PC-3 (cell line): ENCODE data around the gene SULF2. TPM values are rescaled to one million over a fixed set of nuclear protein-coding genes. Genes with fewer than 3 reads are reported as not detected.

Experiments
- ATAC-seq: fragments of 200-7000 bp; cut with Tn5 transposase; 2 replicates; pipeline ENCODE4 v1.9.1; 2020; ENCODE audit warnings: mild to moderate bottlenecking, moderate library complexity
- BruUV-seq: library from RNA; stranded (reverse); fragments of 400-500 nt; replicated peaks from 2 replicates; lab custom pipeline; 2021; lab: Mats Ljungman, UMichigan
- CTCF ChIA-PET: fragments of 300-600 bp; sonication (Branson Sonifier 250); formaldehyde crosslinking; loops from one replicate; lab custom pipeline; 2022; ENCODE audit warnings: antibody characterized with exemption; lab: Charles Lee
- POLR2A ChIA-PET: fragments of 300-600 bp; sonication (Branson Sonifier 250); formaldehyde crosslinking; loops from one replicate; lab custom pipeline; 2022; ENCODE audit warnings: antibody characterized with exemption; ENCODE audit not compliant: unreplicated experiment; lab: Charles Lee
- DNase-seq: peaks from one replicate; pipeline ENCODE4 v3.0.0-alpha.2; 2015
- H2AFZ ChIP-seq: fragments of 300-600 bp; sonication (generic); 2 replicates; pipeline ENCODE4 v1.6.0; 2016; ENCODE audit warnings: antibody characterized with exemption, low read length
- H3F3A ChIP-seq: fragments of 300-600 bp; sonication (generic); one replicate; pipeline ENCODE4 v1.6.0; 2017; ENCODE audit warnings: antibody characterized with exemption, low read length, control low read depth, mild to moderate bottlenecking; ENCODE audit not compliant: unreplicated experiment
- H3K27ac ChIP-seq: fragments of 300-600 bp; sonication (generic); 2 replicates; pipeline ENCODE4 v1.5.1; 2016; ENCODE audit warnings: mild to moderate bottlenecking, low read length
- H3K27me3 ChIP-seq: fragments of 300-600 bp; sonication (generic); 2 replicates; pipeline ENCODE4 v1.6.1; 2016; ENCODE audit warnings: low read length, mixed read lengths
- H3K36me3 ChIP-seq: fragments of 300-600 bp; sonication (generic); 2 replicates; pipeline ENCODE4 v1.6.1; 2016; ENCODE audit warnings: low read depth, mixed run types, low read length, mixed read lengths
- H3K4me1 ChIP-seq: fragments of 300-600 bp; sonication (generic); 2 replicates; pipeline ENCODE4 v1.5.1; 2016; ENCODE audit warnings: low read length; ENCODE audit not compliant: insufficient read depth
- H3K4me2 ChIP-seq: fragments of 300-600 bp; sonication (generic); 2 replicates; pipeline ENCODE4 v1.6.0; 2016; ENCODE audit warnings: low read length
- H3K4me3 ChIP-seq: fragments of 300-600 bp; sonication (generic); 2 replicates; pipeline ENCODE4 v1.5.1; 2016; ENCODE audit warnings: mild to moderate bottlenecking, low read length, mixed read lengths
- H3K79me2 ChIP-seq: fragments of 300-600 bp; sonication (generic); 2 replicates; pipeline ENCODE4 v1.6.1; 2017; ENCODE audit warnings: low read length, mixed read lengths
- H3K9ac ChIP-seq: fragments of 300-600 bp; sonication (generic); 2 replicates; pipeline ENCODE4 v1.6.0; 2016; ENCODE audit warnings: mild to moderate bottlenecking, low read length
- H3K9me2 ChIP-seq: fragments of 300-600 bp; sonication (generic); replicated peaks from 2 replicates; pipeline ENCODE4 v1.6.1; 2016; ENCODE audit warnings: mixed run types, low read length, mixed read lengths
- H3K9me3 ChIP-seq: fragments of 300-600 bp; sonication (generic); 2 replicates; pipeline ENCODE4 v1.6.1; 2016; ENCODE audit warnings: low read length, mixed read lengths
- H4K20me1 ChIP-seq: fragments of 300-600 bp; sonication (generic); 2 replicates; pipeline ENCODE4 v1.6.1; 2016; ENCODE audit warnings: low read length, mixed read lengths
- CTCF ChIP-seq: fragments of 300-600 bp; sonication (generic); conservative IDR thresholded peaks from 2 replicates; pipeline ENCODE4 v1.5.1; 2017; ENCODE audit warnings: antibody characterized with exemption, low read depth, mild to moderate bottlenecking, low read length
- EZH2 ChIP-seq: fragments of 300-600 bp; sonication (generic); IDR thresholded peaks from one replicate; pipeline ENCODE4 v1.6.1; 2017; ENCODE audit warnings: antibody characterized with exemption, mild to moderate bottlenecking, low read length; ENCODE audit not compliant: unreplicated experiment
- EZH2phosphoT487 ChIP-seq: fragments of 300-600 bp; sonication (generic); IDR thresholded peaks from 2 replicates; pipeline ENCODE4 v1.6.1; 2018; ENCODE audit warnings: mild to moderate bottlenecking, antibody characterized with exemption, low read length, borderline replicate concordance
- intact Hi-C: fragments of 100-400 bp; cut with micrococcal nuclease; formaldehyde crosslinking; loops from 2 replicates; pipeline ENCODE4 v1.9.0; 2023
- total RNA-seq: library from RNA; depleted of rRNA; stranded (reverse); fragments of >200 nt; gene quantifications from 2 replicates; pipeline ENCODE4 v1.2.3, GENCODE V29; 2014

Gene SULF2
- total RNA-seq, 1 experiment from 2014 or later: 340 TPM

GRCh38 chr20:47700327-47700726, 85.0 kb downstream of the SULF2 start:
- ChIA-PET POLR2A (no interaction called here), CTCF (no interaction called here)
- Histone ChIP-seq H3K36me3 (peaks cover 54% of the 10 kb centered on the region), H3K4me2 (no peak overlapping the region), H3K9me3 (no peaks in the 10 kb centered on the region), H3K27me3 (no peaks in the 10 kb centered on the region), H3K9ac (no peak overlapping the region), H2AFZ (no peak overlapping the region), H3K9me2 (no peaks in the 10 kb centered on the region), H3K27ac (no peak overlapping the region), H3K79me2 (no peaks in the 10 kb centered on the region), H3K4me1 (no peaks in the 10 kb centered on the region), H3K4me3 (no peak overlapping the region), H3F3A (no peaks in the 10 kb centered on the region), H4K20me1 (no peaks in the 10 kb centered on the region)
- no peak for DNase-seq
- no TSS peak for BruUV-seq
- TF ChIP-seq CTCF: no peak
- no peak for TF ChIP-seq EZH2phosphoT487
- TF ChIP-seq EZH2: no peak
- ATAC-seq: no peak
- intact Hi-C loops: no loop called here

- ChIA-PET POLR2A (no interaction called here), CTCF (no interaction called here)
- ATAC-seq (no peak), DNase-seq (no peak)
- Histone ChIP-seq H3K4me3 (no peak overlapping the region), H2AFZ (no peak overlapping the region), H4K20me1 (no peaks in the 10 kb centered on the region), H3K9me3 (no peaks in the 10 kb centered on the region), H3K4me1 (no peaks in the 10 kb centered on the region), H3K79me2 (no peaks in the 10 kb centered on the region), H3K4me2 (no peak overlapping the region), H3K27me3 (no peaks in the 10 kb centered on the region), H3K9me2 (no peaks in the 10 kb centered on the region), H3F3A (no peaks in the 10 kb centered on the region), H3K9ac (no peak overlapping the region), H3K27ac (no peak overlapping the region), H3K36me3 (peaks cover 59% of the 10 kb centered on the region)
- TSS peak; percentile 4 for BruUV-seq
- intact Hi-C loops: no loop called here
- TF ChIP-seq CTCF (no peak), EZH2 (no peak), EZH2phosphoT487 (no peak)
These were observed 85.5 kb downstream of the SULF2 start for GRCh38 chr20:47699818-47700217.

- no peak for TF ChIP-seq EZH2phosphoT487
- no peak for TF ChIP-seq EZH2
- TF ChIP-seq CTCF: no peak
- Histone ChIP-seq H3K9me2 (no peaks in the 10 kb centered on the region), H3K9ac (no peak overlapping the region), H3K9me3 (peaks cover 4% of the 10 kb centered on the region; the same call in 1 of the 2 replicates), H4K20me1 (no peaks in the 10 kb centered on the region), H2AFZ (no peak overlapping the region), H3K27ac (no peak overlapping the region), H3F3A (no peaks in the 10 kb centered on the region), H3K4me3 (no peak overlapping the region), H3K27me3 (no peaks in the 10 kb centered on the region), H3K4me1 (no peaks in the 10 kb centered on the region), H3K79me2 (no peaks in the 10 kb centered on the region), H3K36me3 (peaks cover 70% of the 10 kb centered on the region), H3K4me2 (no peak overlapping the region)
- DNase-seq (no peak), ATAC-seq (no peak)
- BruUV-seq: no TSS peak
- ChIA-PET POLR2A (no interaction called here), CTCF (no interaction called here)
- intact Hi-C loops: no loop called here
These were observed 87.1 kb downstream of the SULF2 start for GRCh38 chr20:47698142-47698541.
